Kidney (tissue), 14 donors: ENCODE data around the gene CLMN. TPM values are rescaled to one million over a fixed set of nuclear protein-coding genes. Genes with fewer than 3 reads are reported as not detected.

Experiments
- DNase-seq, 5 donors: peaks; one replicate each; pipeline ENCODE4 v3.0.0-alpha.2; 2013 to 2020
- FAIRE-seq: peaks from 2 replicates; lab custom pipeline; 2012; peaks lifted over from hg19 to GRCh38; lab: Jason Lieb, UNC
- H3K27ac ChIP-seq, 2 donors: one replicate each; pipeline ENCODE4 v1.7.0; 2013; ENCODE audit warnings: low read depth in 2 of 2, low read length in 2 of 2, inconsistent platforms in 1 of 2
- H3K27me3 ChIP-seq: one replicate; pipeline ENCODE4 v1.7.1; 2013; ENCODE audit warnings: low read length, inconsistent platforms; ENCODE audit not compliant: control insufficient read depth, insufficient read depth
- H3K36me3 ChIP-seq, 3 donors: one replicate each; pipeline versions ENCODE4 v1.7.0 to v1.7.1; 2013; ENCODE audit warnings: low read length in 3 of 3, control low read depth in 1 of 3, inconsistent platforms in 1 of 3; ENCODE audit not compliant: insufficient read depth in 3 of 3, control insufficient read depth in 2 of 3
- H3K4me1 ChIP-seq, 3 donors: one replicate each; pipeline versions ENCODE4 v1.7.0 to v1.7.1; 2013; ENCODE audit warnings: low read length in 3 of 3, inconsistent platforms in 1 of 3, low read depth in 1 of 3; ENCODE audit not compliant: control insufficient read depth in 2 of 3, insufficient read depth in 2 of 3
- H3K4me3 ChIP-seq, 3 donors: one replicate each; pipeline versions ENCODE4 v1.7.0 to v1.8.1; 2013; ENCODE audit warnings: low read length in 3 of 3, control low read depth in 1 of 3, inconsistent platforms in 1 of 3
- H3K9ac ChIP-seq, 3 donors: one replicate each; pipeline versions ENCODE4 v1.7.0 to v1.7.1; 2013; ENCODE audit warnings: low read length in 3 of 3, control low read depth in 1 of 3, inconsistent platforms in 1 of 3
- H3K9me3 ChIP-seq, 3 donors: one replicate each; pipeline versions ENCODE4 v1.7.0 to v1.7.1; 2013; ENCODE audit warnings: low read length in 3 of 3, control low read depth in 1 of 3, inconsistent platforms in 1 of 3; ENCODE audit not compliant: control insufficient read depth in 2 of 3, insufficient read depth in 1 of 3
- CTCF ChIP-seq: IDR thresholded peaks from 3 replicates; pipeline ENCODE4 v1.5.1; 2012; ENCODE audit warnings: mild to moderate bottlenecking, moderate library complexity, borderline replicate concordance; ENCODE audit not compliant: insufficient read depth; ENCODE audit errors: extremely low read depth
- intact Hi-C: fragments of 100-400 bp; cut with DNase I; formaldehyde crosslinking; loops from one replicate; pipeline ENCODE4 v1.11.1; 2022
- polyA plus RNA-seq: library from polyadenylated mRNA; stranded (reverse); fragments of 350-450 nt; fragmentation: Illumina TruSeq; extraction: RNeasy Lipid Tissue Mini Kit (QIAGEN cat#74804); gene quantifications from one replicate; pipeline ENCODE4 v1.2.3, GENCODE V29; 2014; ENCODE audit warnings: low read depth, low replicate concordance; ENCODE audit not compliant: insufficient read depth
- total RNA-seq: library from RNA; stranded (reverse); fragmentation: NEBNext Ultra II Directional; extraction: Animal tissue kit (Norgen Biotek cat#: 25700); gene quantifications from one replicate; pipeline ENCODE4 v1.2.1, GENCODE V29; 2021
- donor health status: control.
- donor health status: control.
- donor health status: control.
- donor health status: control.
- donor health status: control.
- donor health status: DM: yes; HTN: yes; CAD: no.
- donor health status: Normal renal cell carcinoma (clear cell type).

The CLMN gene
- total and polyA plus RNA-seq, 2 donors from 2014 or later = 33.1 to 151 TPM

- peaks cover 0 to 10% (median 4%) of the 10 kb centered on the region in 3 donors for H3K4me1 ChIP-seq
- peaks cover 0 to 2% (median 0%) of the 10 kb centered on the region in 3 donors for H3K9me3 ChIP-seq
- no peaks in the 10 kb centered on the region for H3K36me3 ChIP-seq
- no peak for TF ChIP-seq CTCF
- H3K9ac ChIP-seq = no peak overlapping the region
- H3K27me3 ChIP-seq = no peaks in the 10 kb centered on the region
- FAIRE-seq = no peak
- intact Hi-C loops = no loop called here
- no peak overlapping the region for H3K27ac ChIP-seq
- DNase-seq = no peak
- no peak overlapping the region for H3K4me3 ChIP-seq
Measured at GRCh38 chr14:95356245-95356869, 36.6 kb upstream of the CLMN start.

- intact Hi-C loops = no loop called here
- TF ChIP-seq CTCF = no peak
- H3K36me3 ChIP-seq = no peaks in the 10 kb centered on the region
- no peak for FAIRE-seq
- no peak overlapping the region for H3K9ac ChIP-seq
- H3K27ac ChIP-seq = no peak overlapping the region
- DNase-seq = no peak
- peaks cover 0 to 2% (median 0%) of the 10 kb centered on the region in 3 donors for H3K9me3 ChIP-seq
- H3K4me1 ChIP-seq = peaks cover 0 to 3% (median 0%) of the 10 kb centered on the region in 3 donors
- H3K27me3 ChIP-seq = no peaks in the 10 kb centered on the region
- no peak overlapping the region for H3K4me3 ChIP-seq
Measured at GRCh38 chr14:95355422-95355821, 35.7 kb upstream of the CLMN start.

- FAIRE-seq (no peak), DNase-seq (no peak)
- intact Hi-C loops = no loop called here
- Histone ChIP-seq H3K9ac (no peak overlapping the region), H3K9me3 (peaks cover 0 to 2% (median 0%) of the 10 kb centered on the region in 3 donors), H3K4me1 (peaks cover 0 to 2% (median 0%) of the 10 kb centered on the region in 3 donors), H3K27me3 (no peaks in the 10 kb centered on the region), H3K27ac (no peak overlapping the region), H3K4me3 (no peak overlapping the region), H3K36me3 (no peaks in the 10 kb centered on the region)
- no peak for TF ChIP-seq CTCF
Measured at GRCh38 chr14:95354834-95355233, 35.1 kb upstream of the CLMN start.
